GM23338 (cell line): ENCODE measurements around the gene SRPRA. TPM values are rescaled to one million over a fixed set of nuclear protein-coding genes. Genes with fewer than 3 reads are reported as not detected.
A peak's percentile ranks its signal among the peaks of the same experiment; 100 is the strongest.

Source experiments
- ATAC-seq: fragments of 200-7000 bp; cut with Tn5 transposase; 3 replicates; pipeline ENCODE4 v1.9.1; 2020
- DNase-seq: peaks from one replicate; pipeline ENCODE4 v3.0.0-alpha.2; 2015; ENCODE audit warnings: low spot score
- H2AFZ ChIP-seq: fragments of 200-600 bp; sonication (generic); 2 replicates; pipeline ENCODE4 v1.8.0; 2016; ENCODE audit warnings: antibody characterized with exemption, mild to moderate bottlenecking, moderate library complexity
- H3F3A ChIP-seq: fragments of 200-600 bp; sonication (generic); replicated peaks from 2 replicates; pipeline ENCODE4 v1.8.0; 2017; ENCODE audit warnings: antibody characterized with exemption, mixed run types, low read depth
- H3K27ac ChIP-seq: fragments of 200-600 bp; sonication (generic); 2 replicates; pipeline ENCODE4 v1.6.1; 2016; ENCODE audit warnings: low read depth
- H3K27me3 ChIP-seq: fragments of 200-600 bp; sonication (generic); 2 replicates; pipeline ENCODE4 v1.8.0; 2016; ENCODE audit warnings: mild to moderate bottlenecking, mixed run types, moderate library complexity; ENCODE audit not compliant: insufficient read depth
- H3K36me3 ChIP-seq: fragments of 200-600 bp; sonication (generic); 2 replicates; pipeline ENCODE4 v1.8.0; 2016; ENCODE audit warnings: mild to moderate bottlenecking; ENCODE audit not compliant: insufficient read depth
- H3K4me1 ChIP-seq: fragments of 200-600 bp; sonication (generic); 2 replicates; pipeline ENCODE4 v1.8.0; 2016; ENCODE audit warnings: mild to moderate bottlenecking, moderate library complexity; ENCODE audit not compliant: insufficient read depth
- H3K4me2 ChIP-seq: fragments of 200-600 bp; sonication (generic); 2 replicates; pipeline ENCODE4 v1.7.1; 2017; ENCODE audit warnings: mixed run types
- H3K4me3 ChIP-seq: fragments of 200-600 bp; sonication (generic); 2 replicates; pipeline ENCODE4 v1.6.1; 2016; ENCODE audit warnings: mixed run types
- H3K79me2 ChIP-seq: fragments of 200-600 bp; sonication (generic); replicated peaks from 2 replicates; pipeline ENCODE4 v1.8.0; 2017; ENCODE audit warnings: mild to moderate bottlenecking; ENCODE audit not compliant: insufficient read depth
- H3K9me2 ChIP-seq: fragments of 200-600 bp; sonication (generic); 2 replicates; pipeline ENCODE4 v1.8.0; 2017; ENCODE audit not compliant: insufficient read depth
- H4K20me1 ChIP-seq: fragments of 200-600 bp; sonication (generic); replicated peaks from 2 replicates; pipeline ENCODE4 v1.8.0; 2017; ENCODE audit warnings: mild to moderate bottlenecking; ENCODE audit not compliant: insufficient read depth
- H3K27ac Mint-ChIP-seq: 2 replicates; pipeline ENCODE4 v1.8.0; 2020; ENCODE audit warnings: inconsistent platforms, mild to moderate bottlenecking, moderate library complexity, mixed read lengths
- H3K27me3 Mint-ChIP-seq: 3 replicates; pipeline ENCODE4 v1.8.0; 2022; ENCODE audit warnings: low read depth, mild to moderate bottlenecking, moderate library complexity, mixed read lengths, inconsistent platforms; ENCODE audit not compliant: insufficient read depth, poor library complexity
- H3K36me3 Mint-ChIP-seq: 3 replicates; pipeline ENCODE4 v1.8.0; 2021; ENCODE audit warnings: low read depth, mild to moderate bottlenecking, inconsistent platforms, moderate library complexity, mixed read lengths
- H3K4me1 Mint-ChIP-seq: 3 replicates; pipeline ENCODE4 v1.8.0; 2020; ENCODE audit warnings: mild to moderate bottlenecking, inconsistent platforms, mixed read lengths
- H3K4me3 Mint-ChIP-seq: 3 replicates; pipeline ENCODE4 v1.8.0; 2021; ENCODE audit warnings: moderate library complexity, mild to moderate bottlenecking, inconsistent platforms, mixed read lengths
- H3K9me3 Mint-ChIP-seq: 3 replicates; pipeline ENCODE4 v1.8.0; 2020; ENCODE audit warnings: moderate library complexity, mild to moderate bottlenecking, inconsistent platforms, mixed read lengths
- CREB1 ChIP-seq: fragments of 250-450 bp; sonication (Bioruptor Pico); IDR thresholded peaks from 2 replicates; pipeline ENCODE4 v1.5.0; 2020; ENCODE audit warnings: low read depth, mild to moderate bottlenecking, moderate library complexity
- CTCF ChIP-seq, 2 experiments: fragments of 200-600 bp in 1 of 2; sonication (generic) in 1 of 2; conservative IDR thresholded peaks; 2 replicates each; pipeline versions ENCODE4 v1.5.1 to v1.6.1; 2016 to 2017; ENCODE audit warnings: antibody characterized with exemption in 2 of 2, low read depth in 2 of 2, mild to moderate bottlenecking in 2 of 2, moderate library complexity in 1 of 2
- ETS1 ChIP-seq: IDR thresholded peaks from 2 replicates; pipeline ENCODE4 v1.6.1; 2016; ENCODE audit warnings: antibody characterized with exemption
- EZH2 ChIP-seq: fragments of 200-600 bp; sonication (generic); IDR thresholded peaks from one replicate; pipeline ENCODE4 v1.8.0; 2017; ENCODE audit warnings: antibody characterized with exemption, mild to moderate bottlenecking, low read depth; ENCODE audit not compliant: unreplicated experiment
- JUNB ChIP-seq: IDR thresholded peaks from one replicate; pipeline ENCODE4 v1.6.1; 2016; ENCODE audit warnings: antibody characterized with exemption; ENCODE audit not compliant: unreplicated experiment
- NANOG ChIP-seq: IDR thresholded peaks from 2 replicates; pipeline ENCODE4 v1.6.1; 2016; ENCODE audit warnings: antibody characterized with exemption, borderline replicate concordance
- POLR2AphosphoS5 ChIP-seq: IDR thresholded peaks from 2 replicates; pipeline ENCODE4 v1.6.1; 2016; ENCODE audit warnings: antibody characterized with exemption, low read depth
- REST ChIP-seq: IDR thresholded peaks from one replicate; pipeline ENCODE4 v1.6.1; 2018; ENCODE audit warnings: antibody characterized with exemption; ENCODE audit not compliant: unreplicated experiment
- STAT1 ChIP-seq: IDR thresholded peaks from one replicate; pipeline ENCODE4 v1.6.1; 2016; ENCODE audit warnings: antibody characterized with exemption; ENCODE audit not compliant: unreplicated experiment
- ZNF114 ChIP-seq: fragments of 250-450 bp; sonication (Bioruptor Pico); IDR thresholded peaks from 2 replicates; pipeline ENCODE4 v1.5.0; 2020; ENCODE audit warnings: mild to moderate bottlenecking, moderate library complexity
- ZNF331 ChIP-seq: fragments of 250-450 bp; sonication (Bioruptor Pico); IDR thresholded peaks from 2 replicates; pipeline ENCODE4 v1.5.0; 2020; ENCODE audit warnings: low read depth, mild to moderate bottlenecking, moderate library complexity
- polyA plus RNA-seq: library from polyadenylated mRNA; unstranded; fragments of >200 nt; fragmentation: Nextera tagmentation; extraction: Ambion mirVana; gene quantifications from 2 replicates; pipeline ENCODE4 v1.2.1, GENCODE V29; 2016
- total RNA-seq: library from RNA; depleted of rRNA; stranded (reverse); fragments of >200 nt; shearing (Covaris generic); gene quantifications from 2 replicates; pipeline ENCODE4 v1.2.3, GENCODE V29; 2014

The SRPRA gene
- total and polyA plus RNA-seq, 2 experiments from 2014 or later: 27.1 to 53.2 TPM

- Histone ChIP-seq H3F3A (peaks cover 10% of the 10 kb centered on the region), H3K36me3 (no peaks in the 10 kb centered on the region), H3K4me2 (peak within 1 kb of the TSS; percentile 86), H3K4me3 (peak within 1 kb of the TSS; percentile 74), H3K27me3 (peaks cover 19% of the 10 kb centered on the region), H4K20me1 (no peaks in the 10 kb centered on the region), H2AFZ (peak within 1 kb of the TSS; percentile 94), H3K4me1 (0 out of 2 replicates have a peak, but pooled peaks cover 7% of the 10 kb centered on the region), H3K27ac (no peak within 1 kb of the TSS), H3K9me2 (no peaks in the 10 kb centered on the region), H3K79me2 (no peaks in the 10 kb centered on the region)
- H3K4me3 Mint-ChIP-seq: peak within 1 kb of the TSS; percentile 96
- ATAC-seq (peak; percentile 74), DNase-seq (peak; percentile 73)
- no peaks in the 10 kb centered on the region; the same call in 2 of the 3 replicates for H3K9me3 Mint-ChIP-seq
- TF ChIP-seq ZNF331 (CRISPR knock-in tag) (no peak), CTCF (conservative IDR thresholded peaks at IDR 0.05; ENCODE audit: low read depth in 2 of 2) (0 out of 4 replicates have a peak, but pooled peaks of 1 of the 2 experiments have one; percentile 14), POLR2AphosphoS5 (peak; percentile 43), EZH2 (no peak), ETS1 (no peak), NANOG (no peak), ZNF114 (CRISPR knock-in tag) (no peak), STAT1 (no peak), JUNB (no peak), REST (no peak), CREB1 (CRISPR knock-in tag) (no peak)
- H3K4me1 Mint-ChIP-seq: peaks cover 15% of the 10 kb centered on the region
- peaks cover 7% of the 10 kb centered on the region for H3K36me3 Mint-ChIP-seq
- H3K27ac Mint-ChIP-seq: peak within 1 kb of the TSS; percentile 60
- H3K27me3 Mint-ChIP-seq: peaks cover 30% of the 10 kb centered on the region
These were observed 14.3 kb upstream of the SRPRA start, which contains the start of gene TIRAP for GRCh38 chr11:126282736-126283591. TSS of gene TIRAP (plus strand) at chr11:126283093. CDS start at chr11:126290895, 7,802 bp downstream.
